Breast epithelium (tissue), 3 donors: ENCODE data around the gene FLT4.

Experiments used
- CTCF ChIP-seq, 3 donors: fragments of 450-650 bp; IDR thresholded peaks; one replicate each; pipeline ENCODE4 v1.5.1; 2016 to 2017; ENCODE audit warnings: antibody characterized with exemption in 3 of 3, mild to moderate bottlenecking in 3 of 3, moderate library complexity in 3 of 3
- POLR2A ChIP-seq: fragments of 450-650 bp; IDR thresholded peaks from one replicate; pipeline ENCODE4 v1.6.1; 2016; ENCODE audit warnings: antibody characterized with exemption, mild to moderate bottlenecking, moderate library complexity

GRCh38 chr5:180575571-180575970, 73.8 kb downstream of the FLT4 start:
- TF ChIP-seq CTCF (IDR thresholded peaks at IDR 0.05) (no peak), POLR2A (no peak)
